Activated CD4-positive, alpha-beta memory T cell treated with anti-CD3 and anti-CD28 coated beads, Interleukin-2, amount 10 ng/mL, durations not matched to agents 7 days and 5 days (primary cell): ENCODE results near the gene TEC. TPM values are rescaled to one million over a fixed set of nuclear protein-coding genes. Genes with fewer than 3 reads are reported as not detected.
"Not testable (repeated sequence)": the region's sequence is repeated elsewhere in the genome, so short reads cannot be mapped to it uniquely, and the experiment has no call there.

Source experiments
- CTCF ChIA-PET: fragments of 350-600 bp; sonication (Branson Sonifier 250); formaldehyde crosslinking; loops from one replicate; lab custom pipeline; 2021; ENCODE audit warnings: antibody characterized with exemption, inconsistent platforms; lab: Charles Lee
- POLR2A ChIA-PET: fragments of 350-600 bp; sonication (Branson Sonifier 250); formaldehyde crosslinking; loops from one replicate; lab custom pipeline; 2021; ENCODE audit warnings: antibody characterized with exemption; lab: Charles Lee
- DNase-seq: peaks from one replicate; pipeline ENCODE4 v3.0.0-alpha.2; 2020
- H3K27ac Mint-ChIP-seq: one replicate; pipeline ENCODE4 v1.8.0; 2021; ENCODE audit warnings: mild to moderate bottlenecking, mixed read lengths
- H3K27me3 Mint-ChIP-seq: one replicate; pipeline ENCODE4 v1.8.0; 2021; ENCODE audit warnings: mixed read lengths
- H3K36me3 Mint-ChIP-seq: one replicate; pipeline ENCODE4 v1.8.0; 2021; ENCODE audit warnings: low read depth, mixed read lengths
- H3K4me1 Mint-ChIP-seq: one replicate; pipeline ENCODE4 v1.8.0; 2021; ENCODE audit warnings: mixed read lengths
- H3K4me3 Mint-ChIP-seq: one replicate; pipeline ENCODE4 v1.8.0; 2021; ENCODE audit warnings: mild to moderate bottlenecking, mixed read lengths
- H3K9me3 Mint-ChIP-seq: one replicate; pipeline ENCODE4 v1.8.0; 2021; ENCODE audit warnings: mixed read lengths
- total RNA-seq, 2 experiments: library from RNA; stranded (reverse); gene quantifications; one replicate each; pipeline ENCODE4 v1.2.3, GENCODE V29; 2021

Gene TEC
- total RNA-seq, 2 experiments from 2014 or later, result 0.60 to 0.80 TPM

GRCh38 chr4:48292218-48292790, 22.7 kb upstream of the TEC start:
- H3K4me3 Mint-ChIP-seq, H3K27me3 Mint-ChIP-seq, POLR2A ChIA-PET, H3K9me3 Mint-ChIP-seq, CTCF ChIA-PET, H3K36me3 Mint-ChIP-seq, DNase-seq, H3K27ac Mint-ChIP-seq, H3K4me1 Mint-ChIP-seq: not testable (repeated sequence)

- Mint-ChIP-seq H3K36me3 (no peaks in the 10 kb centered on the region), H3K27ac (no peak overlapping the region), H3K4me3 (no peak overlapping the region), H3K27me3 (peaks cover 3% of the 10 kb centered on the region), H3K4me1 (no peaks in the 10 kb centered on the region), H3K9me3 (no peaks in the 10 kb centered on the region)
- DNase-seq, result no peak
- CTCF ChIA-PET, result interaction anchor here (1.0 kb wide), 2 partner anchors 14 to 22 kb away, joined by 3 read pairs; no protein-coding TSS in a partner anchor
- POLR2A ChIA-PET, result no interaction called here
Observed at GRCh38 chr4:48290146-48290772, 20.6 kb upstream of the TEC start.

GRCh38 chr4:48286060-48286459, 16.4 kb upstream of the TEC start:
- H3K4me1 Mint-ChIP-seq, H3K27ac Mint-ChIP-seq, CTCF ChIA-PET, POLR2A ChIA-PET, DNase-seq, H3K9me3 Mint-ChIP-seq, H3K4me3 Mint-ChIP-seq, H3K36me3 Mint-ChIP-seq: not testable (repeated sequence)
- H3K27me3 Mint-ChIP-seq, result peaks cover 41% of the 10 kb centered on the region

- CTCF ChIA-PET, POLR2A ChIA-PET, H3K4me3 Mint-ChIP-seq, DNase-seq, H3K36me3 Mint-ChIP-seq, H3K4me1 Mint-ChIP-seq, H3K9me3 Mint-ChIP-seq, H3K27ac Mint-ChIP-seq: not testable (repeated sequence)
- H3K27me3 Mint-ChIP-seq, result peaks cover 45% of the 10 kb centered on the region
Observed at GRCh38 chr4:48285640-48286039, 16.0 kb upstream of the TEC start.

- CTCF ChIA-PET, result interaction anchor here (1.6 kb wide), 1 partner anchor 16 kb away, joined by 4 read pairs; no protein-coding TSS in a partner anchor
- Mint-ChIP-seq H3K27ac (no peak overlapping the region), H3K9me3 (no peaks in the 10 kb centered on the region), H3K27me3 (peaks cover 10% of the 10 kb centered on the region), H3K4me3 (no peak overlapping the region), H3K36me3 (no peaks in the 10 kb centered on the region), H3K4me1 (no peaks in the 10 kb centered on the region)
- DNase-seq, result no peak
- POLR2A ChIA-PET, result no interaction called here
Observed at GRCh38 chr4:48275686-48276085, 6.0 kb upstream of the TEC start.

GRCh38 chr4:48275247-48275646, 5.6 kb upstream of the TEC start:
- H3K4me3 Mint-ChIP-seq, result no peak overlapping the region
- no peaks in the 10 kb centered on the region for H3K9me3 Mint-ChIP-seq
- H3K4me1 Mint-ChIP-seq, result peaks cover 2% of the 10 kb centered on the region
- H3K27me3 Mint-ChIP-seq, result peaks cover 7% of the 10 kb centered on the region
- H3K36me3 Mint-ChIP-seq, result no peaks in the 10 kb centered on the region
- CTCF ChIA-PET, result interaction anchor here (0.8 to 1.6 kb wide), 3 partner anchors 16 to 48 kb away, joined by 3 to 5 read pairs (median 4); no protein-coding TSS in a partner anchor
- no peak overlapping the region for H3K27ac Mint-ChIP-seq
- POLR2A ChIA-PET, result no interaction called here
- DNase-seq, result no peak

GRCh38 chr4:48271626-48272025, 2.0 kb upstream of the TEC start:
- H3K27me3 Mint-ChIP-seq, result no peaks in the 10 kb centered on the region
- H3K27ac Mint-ChIP-seq, result no peak overlapping the region
- H3K4me1 Mint-ChIP-seq, result peaks cover 13% of the 10 kb centered on the region
- no peaks in the 10 kb centered on the region for H3K9me3 Mint-ChIP-seq
- H3K36me3 Mint-ChIP-seq, result no peaks in the 10 kb centered on the region
- POLR2A ChIA-PET, result no interaction called here
- CTCF ChIA-PET, result no interaction called here
- no peak for DNase-seq
- no peak overlapping the region for H3K4me3 Mint-ChIP-seq

- ChIA-PET CTCF (no interaction called here), POLR2A (no interaction called here)
- Mint-ChIP-seq H3K4me1 (peaks cover 13% of the 10 kb centered on the region), H3K4me3 (no peak overlapping the region), H3K36me3 (no peaks in the 10 kb centered on the region), H3K27me3 (no peaks in the 10 kb centered on the region), H3K27ac (no peak overlapping the region), H3K9me3 (no peaks in the 10 kb centered on the region)
- no peak for DNase-seq
Observed at GRCh38 chr4:48270951-48271473, 1.4 kb upstream of the TEC start.

GRCh38 chr4:48270523-48270897, 872 bp upstream of the TEC start:
- Mint-ChIP-seq H3K27me3 (no peaks in the 10 kb centered on the region), H3K27ac (no peak overlapping the region), H3K4me1 (peaks cover 13% of the 10 kb centered on the region), H3K36me3 (no peaks in the 10 kb centered on the region), H3K9me3 (no peaks in the 10 kb centered on the region), H3K4me3 (peak overlapping the region; percentile 90)
- ChIA-PET CTCF (no interaction called here), POLR2A (no interaction called here)
- DNase-seq, result no peak

GRCh38 chr4:48269861-48270522, 354 bp upstream of the TEC start:
- H3K4me3 Mint-ChIP-seq, result peak overlapping the region; percentile 90
- H3K27ac Mint-ChIP-seq, result peak overlapping the region; percentile 38
- no peaks in the 10 kb centered on the region for H3K9me3 Mint-ChIP-seq
- DNase-seq, result peak; percentile 90
- no peaks in the 10 kb centered on the region for H3K27me3 Mint-ChIP-seq
- ChIA-PET CTCF (no interaction called here), POLR2A (no interaction called here)
- peaks cover 13% of the 10 kb centered on the region for H3K4me1 Mint-ChIP-seq
- H3K36me3 Mint-ChIP-seq, result no peaks in the 10 kb centered on the region

GRCh38 chr4:48267574-48267973, 2.1 kb downstream of the TEC start:
- Mint-ChIP-seq H3K4me1 (peaks cover 13% of the 10 kb centered on the region), H3K27ac (no peak overlapping the region), H3K36me3 (no peaks in the 10 kb centered on the region), H3K9me3 (no peaks in the 10 kb centered on the region), H3K27me3 (no peaks in the 10 kb centered on the region), H3K4me3 (no peak overlapping the region)
- ChIA-PET CTCF (interaction anchor here (1.0 kb wide), 1 partner anchor 23 kb away, joined by 3 read pairs; no protein-coding TSS in a partner anchor), POLR2A (no interaction called here)
- DNase-seq, result no peak

GRCh38 chr4:48266781-48267180, 2.9 kb downstream of the TEC start:
- ChIA-PET CTCF (no interaction called here), POLR2A (no interaction called here)
- Mint-ChIP-seq H3K27me3 (no peaks in the 10 kb centered on the region), H3K36me3 (no peaks in the 10 kb centered on the region), H3K4me1 (peaks cover 13% of the 10 kb centered on the region), H3K9me3 (no peaks in the 10 kb centered on the region), H3K4me3 (no peak overlapping the region), H3K27ac (no peak overlapping the region)
- DNase-seq, result no peak

- DNase-seq, result no peak
- H3K4me3 Mint-ChIP-seq, result no peak overlapping the region
- no peaks in the 10 kb centered on the region for H3K27me3 Mint-ChIP-seq
- POLR2A ChIA-PET, result no interaction called here
- H3K4me1 Mint-ChIP-seq, result peaks cover 4% of the 10 kb centered on the region
- H3K36me3 Mint-ChIP-seq, result no peaks in the 10 kb centered on the region
- H3K9me3 Mint-ChIP-seq, result no peaks in the 10 kb centered on the region
- no peak overlapping the region for H3K27ac Mint-ChIP-seq
- CTCF ChIA-PET, result interaction anchor here (0.6 kb wide), 1 partner anchor 156 kb away, joined by 3 read pairs; no protein-coding TSS in a partner anchor
Observed at GRCh38 chr4:48262926-48263325, 6.7 kb downstream of the TEC start.
